OCI-LY3 (cell line): ENCODE data around the gene CSTPP1.

ENCODE experiments used
- CTCF ChIP-seq: fragments of 200-600, 300-600 bp; sonication (generic); IDR thresholded peaks from 2 replicates; pipeline ENCODE4 v1.5.1; 2014; ENCODE audit warnings: antibody characterized with exemption, low read length, low read depth
- EZH2phosphoT487 ChIP-seq: fragments of 200-600 bp; shearing (Covaris generic); IDR thresholded peaks from 2 replicates; pipeline ENCODE4 v1.6.1; 2018; ENCODE audit warnings: antibody characterized with exemption, mixed run types, low read depth

- TF ChIP-seq EZH2phosphoT487, result no peak
- TF ChIP-seq CTCF, result no peak
Measured at GRCh38 chr11:47188259-47188658, 251.7 kb downstream of the CSTPP1 start.
